ENCODE measurements around the gene LRRC10B. TPM values are rescaled to one million over a fixed set of nuclear protein-coding genes. Genes with fewer than 3 reads are reported as not detected.

The LRRC10B gene
- total and polyA plus RNA-seq, 2 experiments from 2014 or later: 0.43 to 0.68 TPM

- H3K79me2 ChIP-seq: no peaks in the 10 kb centered on the region
- no peak overlapping the region for H3K4me2 ChIP-seq
- H4K20me1 ChIP-seq (ENCODE audit: insufficient read depth, poor library complexity, severe bottlenecking): no peaks in the 10 kb centered on the region
- H3K27me3 ChIP-seq: no peaks in the 10 kb centered on the region
- TF ChIP-seq EZH2 (IDR thresholded peaks at IDR 0.05; ENCODE audit: borderline replicate concordance): no peak
- TF ChIP-seq CTCF (IDR thresholded peaks at IDR 0.05; ENCODE audit: poor library complexity): no peak
- no peak for TF ChIP-seq EZH2phosphoT487 (IDR thresholded peaks at IDR 0.05; ENCODE audit: low read depth, severe bottlenecking, unreplicated experiment)
- 74% methylated on average over 6 of the region's 19 CpGs for WGBS (ENCODE audit: low lambda C conversion rate, missing lambda C conversion rate)
- H3K27ac ChIP-seq: no peak overlapping the region
- no peaks in the 10 kb centered on the region for H3K36me3 ChIP-seq (replicated peaks; ENCODE audit: insufficient read depth, low read depth)
- H3K4me3 ChIP-seq: no peak overlapping the region
- no peak overlapping the region for H2AFZ ChIP-seq
- DNase-seq (ENCODE audit: low spot score): no peak
- H3K9me2 ChIP-seq (replicated peaks; ENCODE audit: insufficient read depth): no peaks in the 10 kb centered on the region
- H3K9me3 ChIP-seq (ENCODE audit: low read depth): no peaks in the 10 kb centered on the region
- H3K4me1 ChIP-seq (ENCODE audit: insufficient read depth): no peaks in the 10 kb centered on the region
Observed at GRCh38 chr11:61542024-61542461, 33.5 kb downstream of the LRRC10B start.

- Histone ChIP-seq H3K79me2 (no peaks in the 10 kb centered on the region), H4K20me1 (ENCODE audit: insufficient read depth, poor library complexity, severe bottlenecking) (no peaks in the 10 kb centered on the region), H3K4me3 (no peak overlapping the region), H3K36me3 (replicated peaks; ENCODE audit: insufficient read depth, low read depth) (no peaks in the 10 kb centered on the region), H3K27ac (no peak overlapping the region), H2AFZ (no peak overlapping the region), H3K4me1 (ENCODE audit: insufficient read depth) (no peaks in the 10 kb centered on the region), H3K9me2 (replicated peaks; ENCODE audit: insufficient read depth) (no peaks in the 10 kb centered on the region), H3K9me3 (ENCODE audit: low read depth) (no peaks in the 10 kb centered on the region), H3K4me2 (no peak overlapping the region), H3K27me3 (no peaks in the 10 kb centered on the region)
- WGBS (ENCODE audit: low lambda C conversion rate, missing lambda C conversion rate): 88% methylated on average over 14 of the region's 16 CpGs
- DNase-seq (ENCODE audit: low spot score): no peak
- TF ChIP-seq CTCF (IDR thresholded peaks at IDR 0.05; ENCODE audit: poor library complexity) (no peak), EZH2phosphoT487 (IDR thresholded peaks at IDR 0.05; ENCODE audit: low read depth, severe bottlenecking, unreplicated experiment) (no peak), EZH2 (IDR thresholded peaks at IDR 0.05; ENCODE audit: borderline replicate concordance) (no peak)
Observed at GRCh38 chr11:61542705-61543104, 34.2 kb downstream of the LRRC10B start.

- Histone ChIP-seq H3K79me2 (no peaks in the 10 kb centered on the region), H3K9me3 (ENCODE audit: low read depth) (no peaks in the 10 kb centered on the region), H3K27ac (no peak overlapping the region), H3K27me3 (no peaks in the 10 kb centered on the region), H4K20me1 (ENCODE audit: insufficient read depth, poor library complexity, severe bottlenecking) (no peaks in the 10 kb centered on the region), H3K4me3 (no peak overlapping the region), H3K4me2 (no peak overlapping the region), H3K9me2 (replicated peaks; ENCODE audit: insufficient read depth) (no peaks in the 10 kb centered on the region), H3K4me1 (ENCODE audit: insufficient read depth) (no peaks in the 10 kb centered on the region), H2AFZ (no peak overlapping the region), H3K36me3 (replicated peaks; ENCODE audit: insufficient read depth, low read depth) (no peaks in the 10 kb centered on the region)
- no peak for DNase-seq (ENCODE audit: low spot score)
- WGBS (ENCODE audit: low lambda C conversion rate, missing lambda C conversion rate): 91% methylated on average over 4 of the region's 4 CpGs
- TF ChIP-seq EZH2phosphoT487 (IDR thresholded peaks at IDR 0.05; ENCODE audit: low read depth, severe bottlenecking, unreplicated experiment) (no peak), EZH2 (IDR thresholded peaks at IDR 0.05; ENCODE audit: borderline replicate concordance) (no peak), CTCF (IDR thresholded peaks at IDR 0.05; ENCODE audit: poor library complexity) (no peak)
Observed at GRCh38 chr11:61543606-61544306, 35.2 kb downstream of the LRRC10B start.
